Measurements from ENCODE around the gene ZNF135. TPM values are rescaled to one million over a fixed set of nuclear protein-coding genes. Genes with fewer than 3 reads are reported as not detected.

Gene ZNF135
- total and polyA plus RNA-seq, 9 donors, result 9.0 to 17.5 (median 13.9) TPM

DNA sequence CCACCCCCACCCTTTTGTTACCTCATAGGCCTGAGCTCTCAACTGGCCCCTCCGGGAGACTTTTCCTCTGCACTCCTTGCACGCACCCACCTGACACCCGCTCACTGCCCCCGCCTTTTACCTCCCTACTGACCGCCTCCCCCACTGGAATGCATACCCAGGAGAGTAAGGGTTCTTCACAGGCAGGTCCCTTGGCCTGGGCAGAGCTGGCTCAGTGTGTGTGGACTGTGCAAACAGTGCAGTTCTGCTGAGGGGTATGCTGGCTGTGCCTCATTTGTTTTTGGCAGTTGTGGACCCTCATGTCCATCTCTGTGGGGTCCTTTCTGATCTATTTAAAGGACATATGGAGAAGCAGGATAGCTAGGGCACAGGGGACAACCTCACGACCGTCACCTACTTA, 34.0 kb downstream of the ZNF135 start:
- Histone ChIP-seq H3K4me1 (ENCODE audit: insufficient read depth) (peaks cover 6% of the 10 kb centered on the region), H3K4me3 (no peak overlapping the region), H3K27me3 (no peaks in the 10 kb centered on the region), H3K9me3 (peaks cover 0 to 19% of the 10 kb centered on the region in 2 donors), H3K36me3 (no peaks in the 10 kb centered on the region), H3K27ac (no peak overlapping the region)
- intact Hi-C loops (cut with DNase I), result no loop called here
- WGBS, 3 donors, result 93 to 96% (median 93%) methylated on average over 7 of the region's 7 CpGs
- DNase-seq, result no peak
- no peak for TF ChIP-seq POLR2A (IDR thresholded peaks at IDR 0.05)
- no peak for TF ChIP-seq EP300 (IDR thresholded peaks at IDR 0.05)
- TF ChIP-seq, protein P1, sequence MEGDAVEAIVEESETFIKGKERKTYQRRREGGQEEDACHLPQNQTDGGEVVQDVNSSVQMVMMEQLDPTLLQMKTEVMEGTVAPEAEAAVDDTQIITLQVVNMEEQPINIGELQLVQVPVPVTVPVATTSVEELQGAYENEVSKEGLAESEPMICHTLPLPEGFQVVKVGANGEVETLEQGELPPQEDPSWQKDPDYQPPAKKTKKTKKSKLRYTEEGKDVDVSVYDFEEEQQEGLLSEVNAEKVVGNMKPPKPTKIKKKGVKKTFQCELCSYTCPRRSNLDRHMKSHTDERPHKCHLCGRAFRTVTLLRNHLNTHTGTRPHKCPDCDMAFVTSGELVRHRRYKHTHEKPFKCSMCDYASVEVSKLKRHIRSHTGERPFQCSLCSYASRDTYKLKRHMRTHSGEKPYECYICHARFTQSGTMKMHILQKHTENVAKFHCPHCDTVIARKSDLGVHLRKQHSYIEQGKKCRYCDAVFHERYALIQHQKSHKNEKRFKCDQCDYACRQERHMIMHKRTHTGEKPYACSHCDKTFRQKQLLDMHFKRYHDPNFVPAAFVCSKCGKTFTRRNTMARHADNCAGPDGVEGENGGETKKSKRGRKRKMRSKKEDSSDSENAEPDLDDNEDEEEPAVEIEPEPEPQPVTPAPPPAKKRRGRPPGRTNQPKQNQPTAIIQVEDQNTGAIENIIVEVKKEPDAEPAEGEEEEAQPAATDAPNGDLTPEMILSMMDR (IDR thresholded peaks at IDR 0.05), result no peak

DNA sequence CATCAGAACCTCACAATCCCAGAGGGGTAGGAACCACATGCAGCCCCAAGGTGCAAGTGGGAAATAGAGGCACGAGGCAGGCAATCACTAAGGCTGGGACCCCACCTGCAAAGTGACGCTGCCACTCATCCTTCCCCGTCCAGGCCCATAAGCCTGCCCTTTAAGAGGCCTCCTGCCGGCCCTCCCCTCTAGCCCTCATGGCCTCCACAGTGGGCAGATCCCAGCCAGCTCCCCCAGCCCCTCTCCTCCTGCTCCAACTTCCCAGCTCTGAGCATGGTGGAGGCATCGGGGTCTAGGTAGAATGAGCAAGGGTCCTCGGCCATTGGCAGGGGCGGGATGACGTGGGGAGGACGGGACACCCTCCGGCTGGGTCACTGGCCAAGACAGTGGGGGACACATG, 36.2 kb downstream of the ZNF135 start:
- 97 to 98% (median 97%) methylated on average over 10 of the region's 10 CpGs for WGBS, 3 donors
- Histone ChIP-seq H3K27ac (no peak overlapping the region), H3K4me1 (ENCODE audit: insufficient read depth) (peaks cover 6% of the 10 kb centered on the region), H3K4me3 (no peak overlapping the region), H3K9me3 (peaks cover 0 to 6% of the 10 kb centered on the region in 2 donors), H3K27me3 (no peaks in the 10 kb centered on the region), H3K36me3 (no peaks in the 10 kb centered on the region)
- DNase-seq, result no peak
- TF ChIP-seq EP300 (IDR thresholded peaks at IDR 0.05) (no peak), POLR2A (IDR thresholded peaks at IDR 0.05) (no peak)
- TF ChIP-seq, protein P1 (IDR thresholded peaks at IDR 0.05), result no peak
- intact Hi-C loops (cut with DNase I), result no loop called here

DNA sequence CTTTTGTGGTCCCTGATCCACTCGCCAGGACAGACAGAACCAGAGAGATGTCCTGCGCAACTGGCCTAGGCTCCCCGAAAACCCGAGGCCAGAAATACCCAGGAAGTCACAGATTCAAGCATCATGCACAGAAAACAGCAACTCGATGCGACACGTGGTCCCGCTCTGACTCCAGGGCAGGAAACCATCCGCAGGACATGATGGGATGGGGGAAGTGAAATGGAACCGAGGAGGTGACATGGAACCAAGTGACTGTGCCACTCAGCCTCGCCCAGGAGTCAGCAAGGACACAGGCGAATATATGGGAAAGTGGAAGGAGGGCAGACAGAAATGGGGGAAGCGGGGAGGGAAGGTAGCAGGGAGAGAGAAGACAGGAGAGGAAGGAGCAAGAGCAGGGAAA, 37.8 kb downstream of the ZNF135 start:
- 84 to 87% (median 86%) methylated on average over 13 of the region's 13 CpGs for WGBS, 3 donors
- intact Hi-C loops (cut with DNase I), result no loop called here
- H3K4me3 ChIP-seq, result peak overlapping the region; percentile 86
- H3K4me1 ChIP-seq (ENCODE audit: insufficient read depth), result peaks cover 6% of the 10 kb centered on the region
- H3K9me3 ChIP-seq, result peaks cover 0 to 6% of the 10 kb centered on the region in 2 donors
- TF ChIP-seq, protein P1 (IDR thresholded peaks at IDR 0.05), result no peak
- TF ChIP-seq POLR2A (IDR thresholded peaks at IDR 0.05), result no peak
- no peak for DNase-seq
- no peaks in the 10 kb centered on the region for H3K36me3 ChIP-seq
- H3K27me3 ChIP-seq, result no peaks in the 10 kb centered on the region
- H3K27ac ChIP-seq, result no peak overlapping the region

DNA sequence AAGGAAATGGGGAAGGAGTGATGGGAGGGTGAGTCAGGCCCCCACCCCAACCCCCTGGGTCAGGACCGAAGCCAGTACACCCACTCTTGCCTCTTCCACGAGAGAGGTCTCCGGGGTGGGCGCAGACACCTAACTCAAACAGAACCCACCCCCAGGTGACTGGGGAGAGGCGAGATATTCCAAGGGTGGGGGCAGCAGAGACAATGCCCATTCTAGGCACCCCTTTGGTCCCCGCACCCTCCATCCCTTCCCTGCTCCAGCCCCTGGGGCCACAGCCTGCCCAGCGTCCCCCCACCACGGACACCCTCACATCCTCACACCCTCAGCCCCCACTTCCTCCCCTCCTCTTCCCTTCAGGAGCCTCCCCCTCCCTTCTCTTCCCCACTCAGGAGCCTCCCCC, 38.3 kb downstream of the ZNF135 start:
- peak in 2 of 5 donors; percentile 37 to 43 for DNase-seq
- WGBS, 3 donors, result 33 to 41% (median 40%) methylated on average over 8 of the region's 8 CpGs
- intact Hi-C loops (cut with DNase I), result no loop called here

DNA sequence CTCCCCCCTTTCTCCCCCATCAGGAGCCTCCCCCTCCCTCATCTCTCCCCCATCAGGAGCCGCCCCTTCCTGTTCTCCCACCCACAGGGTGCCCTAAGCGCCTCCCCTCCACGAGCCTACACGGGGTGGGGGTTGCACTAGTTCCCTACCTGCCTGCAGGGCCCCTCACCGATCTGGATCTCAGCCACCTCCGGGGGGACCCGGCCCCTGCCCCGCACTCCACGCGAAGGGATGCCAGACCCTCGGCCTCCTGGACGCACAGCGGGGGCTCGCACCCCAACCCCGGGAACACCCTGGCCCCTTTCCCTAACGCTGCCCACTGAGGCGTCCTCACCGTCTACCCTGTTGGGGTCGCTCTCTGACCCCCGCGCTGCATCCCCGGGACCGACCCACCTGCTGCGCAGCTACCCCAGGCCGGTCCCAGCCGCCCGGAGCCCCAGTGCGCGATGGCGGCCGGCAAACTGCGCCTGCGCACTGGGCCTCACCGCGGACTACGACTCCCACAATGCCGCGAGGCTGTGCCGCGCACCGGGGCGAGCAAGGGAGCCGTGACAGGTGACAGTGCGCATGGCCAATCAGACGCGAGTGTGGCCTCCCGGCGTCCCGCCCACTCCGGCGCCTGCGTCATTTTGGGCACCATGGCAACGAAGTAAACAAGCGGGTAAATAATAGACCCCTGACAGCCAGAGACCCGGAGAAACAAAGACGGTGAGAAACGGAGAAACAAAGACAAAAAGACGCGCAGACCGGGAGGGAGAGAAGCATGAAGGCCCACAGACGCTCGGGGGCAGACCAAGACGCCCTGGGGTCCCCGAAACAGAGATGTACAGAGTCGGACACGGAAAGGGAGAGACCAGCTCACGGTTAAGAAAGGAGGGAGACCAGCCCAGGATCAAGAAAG, 38.9 kb downstream of the ZNF135 start, which contains the start of gene ZSCAN18:
TSS of gene ZSCAN18 (minus strand) at position 451 of the 901 bp plus-strand sequence. CDS start 7,964 bp downstream, outside the sequence.
- peak; percentile 97 to 99 (median 99) for DNase-seq
- peaks cover 0 to under 1% of the 10 kb centered on the region in 2 donors for H3K9me3 ChIP-seq

More for the DNA sequence above, 38.3 kb downstream of the ZNF135 start:
- peaks cover 6% of the 10 kb centered on the region for H3K4me1 ChIP-seq (ENCODE audit: insufficient read depth)
- no peaks in the 10 kb centered on the region for H3K36me3 ChIP-seq
- peak overlapping the region; percentile 86 for H3K4me3 ChIP-seq
- peak overlapping the region; percentile 45 to 86 for H3K27ac ChIP-seq
- no peaks in the 10 kb centered on the region for H3K27me3 ChIP-seq
- peaks cover 0 to 6% of the 10 kb centered on the region in 2 donors for H3K9me3 ChIP-seq
- no peak for TF ChIP-seq EP300 (IDR thresholded peaks at IDR 0.05)
- no peak for TF ChIP-seq POLR2A (IDR thresholded peaks at IDR 0.05)

More for the DNA sequence above, 38.9 kb downstream of the ZNF135 start, which contains the start of gene ZSCAN18:
- peak within 1 kb of the TSS; percentile 86 for H3K4me3 ChIP-seq
- H3K36me3 ChIP-seq, result no peaks in the 10 kb centered on the region
- 0 to 2% (median 1%) methylated on average over 63 to 67 of the region's 67 CpGs for WGBS, 3 donors
- no peaks in the 10 kb centered on the region for H3K27me3 ChIP-seq
- intact Hi-C loops (cut with DNase I), result no loop called here
- H3K4me1 ChIP-seq (ENCODE audit: insufficient read depth), result peaks cover 6% of the 10 kb centered on the region
- TF ChIP-seq POLR2A (IDR thresholded peaks at IDR 0.05) (peak; percentile 90), EP300 (IDR thresholded peaks at IDR 0.05) (peak; percentile 76)
- TF ChIP-seq, protein P1 (IDR thresholded peaks at IDR 0.05), result no peak
- H3K27ac ChIP-seq, result peak within 1 kb of the TSS; percentile 86 to 90
